Endometrial microvascular endothelial cells (primary cell): Measurements from ENCODE around the gene ARSG. TPM values are rescaled to one million over a fixed set of nuclear protein-coding genes. Genes with fewer than 3 reads are reported as not detected.
"Not testable (repeated sequence)": the region's sequence is repeated elsewhere in the genome, so short reads cannot be mapped to it uniquely, and the experiment has no call there.

Source experiments
- in situ Hi-C: cut with HindIII; loops from 2 replicates; pipeline ENCODE4 v1.10.0; 2017; ENCODE audit warnings: low sequenced_read_pairs, low pct_unique_long_range_greater_than_20kb; ENCODE audit errors: inconsistent ontology term
- total RNA-seq: library from RNA; depleted of rRNA; stranded (reverse); fragments of >200 nt; gene quantifications from one replicate; pipeline ENCODE4 v1.2.3, GENCODE V29; 2015; ENCODE audit errors: inconsistent ontology term

Gene ARSG
- total RNA-seq, 1 donor from 2014 or later: 4.7 TPM

DNA sequence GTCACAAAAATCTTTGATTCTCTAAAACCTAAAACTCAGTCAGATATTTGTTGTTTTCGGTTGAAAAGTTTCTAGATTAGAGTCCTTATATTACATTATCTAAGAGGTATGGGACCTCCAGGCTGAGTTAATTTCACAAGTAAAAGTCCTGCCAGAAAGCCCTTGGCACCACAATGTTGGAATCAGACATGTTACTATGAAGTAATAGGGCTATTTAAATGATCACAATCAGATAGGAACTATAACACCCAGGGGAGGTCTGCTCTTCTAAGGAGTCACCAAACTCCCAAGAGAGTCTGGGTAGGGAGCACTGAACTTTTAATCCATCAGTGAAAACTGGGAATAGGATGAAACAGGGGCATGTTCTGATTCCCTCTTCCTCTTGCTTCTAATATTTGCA is 111.8 kb downstream of the ARSG start:
- in situ Hi-C loops: no loop called here

DNA sequence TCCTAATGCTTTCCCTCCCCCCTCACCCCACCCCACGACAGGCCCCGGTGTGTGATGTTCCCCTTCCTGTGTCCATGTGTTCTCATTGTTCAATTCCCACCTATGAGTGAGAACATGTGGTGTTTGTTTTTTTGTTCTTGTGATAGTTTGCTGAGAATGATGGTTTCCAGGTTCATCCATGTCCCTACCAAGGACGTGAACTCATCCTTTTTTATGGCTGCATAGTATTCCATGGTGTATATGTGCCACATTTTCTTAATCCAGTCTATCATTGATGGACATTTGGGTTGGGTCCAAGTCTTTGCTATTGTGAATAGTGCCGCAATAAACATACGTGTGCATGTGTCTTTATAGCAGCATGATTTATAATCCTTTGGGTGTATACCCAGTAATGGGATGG is 112.5 kb downstream of the ARSG start:
- in situ Hi-C loops: not testable (repeated sequence)

DNA sequence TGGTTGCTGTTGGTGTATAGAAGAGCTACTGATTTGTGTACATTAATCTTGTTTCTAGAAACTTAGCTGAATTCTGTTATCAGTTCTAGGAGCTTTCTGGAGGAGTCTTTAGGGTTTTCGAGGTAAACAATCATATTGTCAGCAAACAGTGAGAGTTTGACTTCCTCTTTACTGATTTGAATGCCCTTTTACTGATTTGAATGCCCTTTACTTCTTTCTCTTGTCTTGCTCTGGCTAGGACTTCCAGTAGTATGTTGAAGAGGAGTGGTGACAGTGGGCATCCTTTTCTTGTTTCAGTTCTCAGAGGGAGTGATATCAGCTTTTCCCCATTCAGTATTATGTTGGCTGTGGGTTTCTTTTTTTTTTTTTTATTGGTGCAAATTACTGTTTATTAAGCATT is 116.4 kb downstream of the ARSG start:
- in situ Hi-C loops: not testable (repeated sequence)

DNA sequence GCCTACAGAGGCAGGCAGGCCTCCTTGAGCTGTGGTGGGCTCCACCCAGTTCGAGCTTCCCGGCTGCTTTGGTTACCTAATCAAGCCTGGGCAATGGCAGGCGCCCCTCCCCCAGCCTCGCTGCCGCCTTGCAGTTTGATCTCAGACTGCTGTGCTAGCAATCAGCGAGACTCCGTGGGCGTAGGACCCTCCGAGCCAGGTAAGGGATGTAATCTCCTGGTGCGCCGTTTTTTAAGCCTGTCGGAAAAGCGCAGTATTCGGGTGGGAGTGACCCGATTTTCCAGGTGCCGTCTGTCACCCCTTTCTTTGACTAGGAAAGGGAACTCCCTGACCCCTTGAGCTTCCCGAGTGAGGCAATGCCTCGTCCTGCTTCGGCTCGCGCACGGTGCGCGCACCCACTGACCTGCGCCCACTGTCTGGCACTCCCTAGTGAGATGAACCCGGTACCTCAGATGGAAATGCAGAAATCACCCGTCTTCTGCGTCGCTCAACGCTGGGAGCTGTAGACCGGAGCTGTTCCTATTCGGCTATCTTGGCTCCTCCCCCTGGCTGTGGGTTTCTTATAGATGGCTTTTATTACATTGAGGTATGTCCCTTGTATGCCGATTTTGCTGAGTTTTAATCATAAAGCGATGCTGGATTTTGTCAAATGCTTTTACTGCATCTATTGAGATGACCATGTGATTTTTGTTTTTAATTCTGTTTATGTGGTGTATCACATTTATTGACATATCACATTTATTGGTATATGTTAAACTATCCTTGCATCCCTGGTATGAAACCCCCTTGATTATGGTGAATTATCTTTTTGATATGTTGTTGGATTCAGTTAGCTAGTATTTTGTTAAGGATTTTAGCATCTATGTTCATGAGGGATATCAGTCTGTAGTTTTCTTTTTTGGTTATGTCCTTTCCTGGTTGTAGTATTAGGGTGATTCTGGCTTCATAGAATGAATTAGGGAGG is 122.6 kb downstream of the ARSG start:
- in situ Hi-C loops: not testable (repeated sequence)

DNA sequence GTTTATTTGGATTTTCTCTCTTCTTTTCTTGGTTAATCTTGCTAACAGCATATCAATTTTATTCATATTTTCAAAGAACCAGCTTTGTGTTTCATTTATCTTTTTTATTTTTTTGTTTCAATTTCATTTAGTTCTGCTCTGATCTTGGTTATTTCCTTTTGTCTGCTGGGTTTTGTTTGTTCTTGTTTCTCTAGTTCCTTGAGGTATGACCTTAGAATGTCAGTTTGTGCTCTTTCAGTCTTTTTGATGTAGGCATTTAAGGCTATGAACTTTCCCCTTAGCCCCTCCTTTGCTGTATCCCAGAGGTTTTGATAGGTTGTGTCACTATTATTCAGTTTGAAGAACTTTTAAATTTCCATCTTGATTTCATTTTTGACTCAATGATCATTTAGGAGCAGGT is 123.6 kb downstream of the ARSG start:
- in situ Hi-C loops: not testable (repeated sequence)

DNA sequence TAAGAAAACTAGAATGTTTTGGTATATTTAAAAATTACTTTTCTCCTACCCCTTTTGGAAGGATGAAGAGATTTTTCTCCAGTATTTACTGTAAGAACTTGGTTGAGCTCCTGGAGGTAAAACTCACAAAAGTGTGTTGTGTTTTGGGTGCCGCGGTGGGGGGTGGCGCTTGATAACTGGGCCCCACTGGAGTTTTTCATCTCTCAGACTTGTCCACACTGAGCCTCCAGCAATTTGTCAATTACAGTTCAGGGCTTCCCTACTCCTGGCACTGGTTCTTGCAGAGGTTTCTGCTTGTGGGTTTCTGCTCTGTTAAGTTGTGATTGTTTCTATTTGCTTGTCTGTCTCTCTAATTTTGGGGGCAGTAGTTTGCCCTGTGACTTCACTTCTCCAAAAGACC is 126.0 kb downstream of the ARSG start:
- in situ Hi-C loops: no loop called here

DNA sequence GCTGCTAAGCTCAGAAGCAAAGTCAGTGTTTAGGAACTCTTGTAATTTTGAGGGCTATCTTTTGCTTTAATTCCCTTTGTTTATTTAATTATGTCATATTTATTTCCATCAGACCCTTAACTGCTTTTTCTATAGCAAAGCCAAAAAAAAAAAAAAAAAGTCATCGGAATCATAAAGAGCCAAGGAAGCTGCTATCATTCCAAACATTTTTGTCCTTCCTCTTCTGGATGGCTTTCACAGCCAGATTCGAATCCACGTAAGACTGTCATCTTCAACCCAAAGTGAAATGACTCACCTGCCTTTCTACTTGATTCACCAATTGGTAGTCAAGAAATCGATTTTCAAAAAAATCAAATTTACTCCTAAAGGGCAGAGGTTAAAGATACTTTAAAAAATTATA is 127.6 kb downstream of the ARSG start:
- in situ Hi-C loops: no loop called here

DNA sequence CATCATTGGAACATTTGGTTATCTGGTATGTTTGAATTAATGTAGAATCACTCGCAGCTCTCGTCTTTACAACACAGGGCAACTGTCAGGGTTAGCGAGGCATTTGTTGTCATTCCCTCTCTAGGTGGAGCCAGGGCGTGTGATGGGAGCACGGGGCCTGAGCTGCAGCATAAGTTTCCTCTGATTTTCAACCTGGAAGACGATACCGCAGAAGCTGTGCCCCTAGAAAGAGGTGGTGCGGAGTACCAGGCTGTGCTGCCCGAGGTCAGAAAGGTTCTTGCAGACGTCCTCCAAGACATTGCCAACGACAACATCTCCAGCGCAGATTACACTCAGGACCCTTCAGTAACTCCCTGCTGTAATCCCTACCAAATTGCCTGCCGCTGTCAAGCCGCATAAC is 128.8 kb downstream of the ARSG start:
- in situ Hi-C loops: no loop called here

DNA sequence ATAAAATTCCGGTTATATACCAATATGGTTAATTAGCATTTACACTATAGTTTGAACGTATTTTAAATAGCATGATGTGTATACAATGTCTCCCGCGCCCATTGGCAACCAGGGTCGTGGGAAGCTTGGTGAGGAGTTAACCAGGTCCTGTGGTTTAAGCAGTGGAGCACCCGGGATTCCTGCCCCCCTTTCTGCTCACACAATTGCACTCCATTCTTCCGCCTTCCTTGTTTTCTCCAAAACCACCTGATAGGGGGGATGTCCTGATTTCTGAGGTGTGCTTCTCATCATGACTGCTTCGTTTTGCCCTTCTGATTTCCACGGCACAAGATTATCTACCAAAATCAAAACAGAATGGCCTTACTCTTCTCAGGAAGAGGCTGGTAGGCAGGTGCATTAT is 130.2 kb downstream of the ARSG start:
- in situ Hi-C loops: no loop called here

DNA sequence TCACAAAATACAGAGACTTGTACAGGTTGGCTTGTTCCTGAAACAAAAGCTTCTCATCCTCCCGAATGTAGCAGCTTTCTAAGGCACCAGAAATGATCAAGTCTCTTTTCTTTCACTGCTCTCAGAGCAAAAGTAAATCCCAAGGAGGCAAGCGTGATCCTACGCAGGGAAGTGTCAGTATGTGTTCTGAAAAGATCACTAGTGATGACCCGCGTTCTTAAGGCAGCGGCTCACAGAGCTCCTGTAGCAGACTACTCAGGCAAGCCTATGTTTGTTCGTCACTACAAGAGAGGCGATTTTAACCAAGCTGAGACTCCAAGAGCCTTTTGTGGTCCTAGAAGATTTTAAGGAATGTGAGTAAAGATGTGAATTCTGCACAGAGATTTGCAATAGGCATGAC is 131.5 kb downstream of the ARSG start:
- in situ Hi-C loops: no loop called here

DNA sequence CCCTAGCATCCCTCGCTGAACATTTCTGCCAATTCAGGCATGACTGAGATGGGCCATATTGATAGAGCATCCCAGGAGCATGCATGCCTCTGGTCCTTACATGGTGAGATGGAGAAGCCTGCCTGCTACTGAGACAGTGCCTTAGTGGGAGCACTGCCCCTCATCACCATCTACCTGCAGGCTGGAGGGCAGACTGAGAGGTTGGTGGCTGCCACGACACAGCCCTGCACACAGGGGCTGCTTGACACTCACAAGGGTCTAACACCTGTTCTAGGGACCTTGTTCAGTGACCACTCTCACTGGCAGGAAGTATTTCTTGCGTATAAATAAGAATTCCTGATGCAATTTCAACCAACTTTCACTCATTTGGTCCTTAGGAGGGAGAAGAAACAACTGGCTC is 132.0 kb downstream of the ARSG start:
- in situ Hi-C loops: no loop called here

DNA sequence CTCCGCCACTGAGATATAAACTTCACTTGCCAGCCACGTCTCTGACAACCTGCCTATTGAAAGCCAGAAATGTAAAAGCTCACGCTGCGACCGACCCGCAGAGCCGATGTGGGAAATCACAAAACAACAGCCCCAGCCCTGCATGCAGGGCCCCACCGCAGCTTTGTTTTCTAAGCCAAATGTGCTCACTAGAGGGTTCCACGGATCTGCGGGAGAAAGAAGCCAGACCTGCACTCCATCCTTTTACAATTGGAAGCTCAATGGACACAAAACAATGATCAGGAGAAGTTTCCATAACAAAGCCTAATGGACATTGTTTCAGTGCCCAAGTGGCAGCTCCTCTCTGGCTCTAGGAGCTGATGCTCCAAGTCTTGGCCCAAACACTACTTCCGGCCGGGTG is 132.9 kb downstream of the ARSG start:
- in situ Hi-C loops: no loop called here

DNA sequence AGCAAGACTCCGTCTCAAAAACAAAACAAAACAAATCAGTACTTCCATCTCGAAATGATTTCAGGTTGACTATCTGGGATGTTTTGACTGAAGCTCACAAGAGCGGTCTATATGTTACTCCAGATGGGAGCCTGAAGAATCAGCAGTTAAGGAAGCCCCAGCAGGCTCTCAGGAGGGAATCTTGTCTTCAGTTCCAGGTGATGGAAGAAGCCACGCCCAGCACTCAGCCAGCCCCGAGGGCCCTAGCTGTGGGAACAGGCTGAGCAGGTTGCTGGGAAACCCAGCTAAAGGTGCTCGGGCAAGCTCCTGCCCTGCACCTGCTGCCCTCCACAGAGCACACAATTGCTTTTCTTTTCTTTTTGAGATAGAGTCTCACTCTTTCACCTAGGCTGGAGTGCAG is 133.6 kb downstream of the ARSG start:
- in situ Hi-C loops: no loop called here

DNA sequence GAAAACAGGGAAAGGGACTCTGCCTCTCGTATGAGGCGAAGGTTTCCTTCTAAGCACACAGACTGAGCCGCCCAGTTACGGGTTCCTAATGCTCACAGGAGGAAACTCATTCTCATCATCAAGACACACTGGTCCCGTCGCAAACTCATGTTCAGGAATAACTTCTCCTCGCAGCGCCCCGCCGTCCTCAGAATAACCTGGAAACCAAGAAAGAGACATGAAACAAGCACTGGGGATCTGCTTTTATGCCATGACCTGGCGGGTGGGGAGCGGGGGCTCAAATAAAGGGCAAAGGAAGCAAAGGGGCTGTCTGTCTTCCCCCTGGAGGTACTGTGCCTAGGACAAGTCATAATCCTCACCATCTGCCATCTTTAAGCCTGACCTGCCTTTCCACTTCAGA is 134.7 kb downstream of the ARSG start:
- in situ Hi-C loops: no loop called here

DNA sequence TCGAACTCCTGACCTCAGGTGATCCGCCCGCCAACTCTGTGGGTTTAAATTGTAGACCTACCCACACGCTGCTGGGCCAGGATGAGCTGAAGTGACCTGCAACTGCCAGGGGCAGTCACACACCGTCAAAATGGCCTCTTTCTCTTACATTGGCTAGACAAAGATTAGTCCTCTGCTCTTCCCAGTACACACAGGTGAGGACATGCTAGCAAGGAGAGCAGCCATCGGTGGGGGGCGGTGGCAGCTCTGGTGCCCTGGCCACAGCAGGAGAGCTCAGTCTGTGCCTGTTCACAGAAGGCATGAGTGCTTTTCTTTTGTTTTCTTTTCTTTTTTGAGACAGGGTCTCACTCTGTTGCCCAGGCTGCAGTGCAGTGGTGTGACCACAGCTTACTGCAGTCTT is 136.3 kb downstream of the ARSG start:
- in situ Hi-C loops: no loop called here

DNA sequence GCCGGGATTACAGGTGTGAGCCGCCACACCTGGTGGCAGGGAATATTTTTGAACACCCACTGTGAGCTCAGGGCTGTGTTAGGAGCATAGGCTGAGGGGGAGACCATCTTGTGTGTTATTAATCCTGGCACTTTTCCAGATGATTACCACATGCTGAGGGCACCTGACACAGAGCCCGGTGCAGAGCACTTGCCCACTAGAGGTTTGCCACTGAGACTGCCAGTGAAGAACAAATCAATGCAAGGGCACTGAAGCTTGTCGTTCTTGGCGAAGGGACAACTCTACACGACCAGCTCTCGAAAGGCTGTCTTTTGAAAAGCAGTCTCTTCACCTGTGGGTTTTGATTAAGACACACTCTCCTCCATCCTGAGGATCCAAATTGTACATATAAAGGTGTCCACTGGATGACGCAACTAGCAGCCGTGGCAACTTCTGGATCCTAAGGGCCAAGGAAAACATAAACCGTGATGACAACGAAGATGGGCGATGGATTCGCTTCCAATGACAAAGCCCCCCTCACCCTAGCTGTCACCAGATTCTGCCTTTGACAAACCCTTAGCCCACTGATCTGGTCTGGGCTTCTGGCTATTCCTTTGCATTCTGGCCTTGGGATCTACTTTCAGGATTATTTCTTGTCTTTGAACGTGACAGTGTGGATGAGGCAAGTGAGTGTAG is 137.3 kb downstream of the ARSG start:
- in situ Hi-C loops: no loop called here

DNA sequence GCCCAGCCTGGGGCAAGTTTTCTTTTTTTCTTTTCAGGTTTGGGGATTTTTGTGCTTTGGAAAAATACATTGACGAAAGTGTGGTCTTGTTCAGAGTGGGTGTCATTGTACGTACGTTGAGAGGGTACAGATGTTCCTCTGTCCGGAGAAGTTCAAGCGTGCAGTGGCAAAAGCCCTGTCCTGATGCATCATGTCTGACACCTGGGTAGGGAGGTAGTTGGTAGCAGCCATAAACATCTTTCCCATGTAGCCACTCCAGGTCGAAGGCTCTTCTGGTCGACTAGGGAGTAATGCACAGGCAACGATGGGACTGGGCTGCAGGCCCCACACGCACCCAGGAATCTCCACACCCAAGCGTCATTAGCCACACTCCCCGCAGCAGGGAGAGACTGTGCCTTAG is 138.6 kb downstream of the ARSG start:
- in situ Hi-C loops: no loop called here

DNA sequence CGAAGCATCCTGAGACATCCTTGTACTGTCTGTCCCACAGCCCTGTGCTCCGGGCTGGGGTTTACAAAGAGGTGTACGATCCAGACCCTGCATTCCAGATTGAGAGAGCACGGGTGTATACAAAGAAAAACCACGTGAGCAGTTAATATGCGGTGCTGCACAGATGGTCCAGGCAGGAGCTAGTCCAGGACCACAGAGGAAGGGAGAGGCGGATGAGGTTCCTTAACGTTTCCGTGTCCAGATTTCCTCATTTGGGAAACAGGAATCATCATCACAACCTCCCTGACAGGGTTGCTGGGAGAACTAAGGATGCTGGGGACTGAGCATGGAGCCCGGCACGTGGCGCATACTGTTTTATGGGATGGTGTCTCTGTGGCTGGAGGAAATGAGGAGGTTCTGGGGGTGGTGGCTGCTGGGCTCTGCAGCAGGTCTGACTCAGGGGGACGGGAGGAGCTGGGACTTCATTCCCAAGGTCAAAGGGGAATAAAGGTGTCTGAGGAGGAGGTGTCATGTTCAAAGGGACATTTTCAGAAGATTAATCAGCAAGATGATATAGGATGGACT is 139.8 kb downstream of the ARSG start:
- in situ Hi-C loops: no loop called here

DNA sequence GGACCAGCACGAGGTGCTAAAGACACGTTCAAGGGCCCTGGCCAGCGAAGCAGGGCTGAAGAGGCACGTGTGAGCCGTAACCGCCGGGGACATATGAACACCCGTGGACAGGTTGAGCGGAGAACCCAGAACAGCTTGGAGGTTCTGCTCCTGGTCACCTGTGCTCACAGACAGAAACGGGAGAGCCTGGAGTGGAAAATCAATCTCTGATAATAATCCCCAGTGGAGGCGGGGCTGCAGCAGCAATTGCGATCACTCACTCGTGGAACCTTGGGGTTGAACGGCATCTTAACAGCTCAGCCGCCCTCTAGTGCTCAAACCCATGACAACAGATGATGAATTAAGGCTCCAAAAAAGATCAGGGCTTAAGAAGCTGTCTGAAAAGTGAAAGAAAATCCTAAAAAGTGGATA is 140.4 kb downstream of the ARSG start:
- in situ Hi-C loops: no loop called here
